ENCODE measurements around the gene OARD1. TPM values are rescaled to one million over a fixed set of nuclear protein-coding genes. Genes with fewer than 3 reads are reported as not detected.
A peak's percentile ranks its signal among the peaks of the same experiment; 100 is the strongest.

OARD1 gene
- total RNA-seq, 4 donors from 2014 or later = 14.3 to 20.2 (median 15.1) TPM

GRCh38 chr6:41047306-41047705 lies 24.9 kb downstream of the OARD1 start:
- ATAC-seq (no peak), DNase-seq (no peak)
- intact Hi-C loops (cut with DNase I; ENCODE audit: low total_unique reads) = no loop called here
- no peaks in the 10 kb centered on the region for H3K9me3 ChIP-seq
- TF ChIP-seq POLR2A (IDR thresholded peaks at IDR 0.05) = no peak
- TF ChIP-seq, protein P1, sequence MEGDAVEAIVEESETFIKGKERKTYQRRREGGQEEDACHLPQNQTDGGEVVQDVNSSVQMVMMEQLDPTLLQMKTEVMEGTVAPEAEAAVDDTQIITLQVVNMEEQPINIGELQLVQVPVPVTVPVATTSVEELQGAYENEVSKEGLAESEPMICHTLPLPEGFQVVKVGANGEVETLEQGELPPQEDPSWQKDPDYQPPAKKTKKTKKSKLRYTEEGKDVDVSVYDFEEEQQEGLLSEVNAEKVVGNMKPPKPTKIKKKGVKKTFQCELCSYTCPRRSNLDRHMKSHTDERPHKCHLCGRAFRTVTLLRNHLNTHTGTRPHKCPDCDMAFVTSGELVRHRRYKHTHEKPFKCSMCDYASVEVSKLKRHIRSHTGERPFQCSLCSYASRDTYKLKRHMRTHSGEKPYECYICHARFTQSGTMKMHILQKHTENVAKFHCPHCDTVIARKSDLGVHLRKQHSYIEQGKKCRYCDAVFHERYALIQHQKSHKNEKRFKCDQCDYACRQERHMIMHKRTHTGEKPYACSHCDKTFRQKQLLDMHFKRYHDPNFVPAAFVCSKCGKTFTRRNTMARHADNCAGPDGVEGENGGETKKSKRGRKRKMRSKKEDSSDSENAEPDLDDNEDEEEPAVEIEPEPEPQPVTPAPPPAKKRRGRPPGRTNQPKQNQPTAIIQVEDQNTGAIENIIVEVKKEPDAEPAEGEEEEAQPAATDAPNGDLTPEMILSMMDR (IDR thresholded peaks at IDR 0.05 in 4 of 5, conservative IDR thresholded peaks at IDR 0.05 in 1 of 5) = no peak
- in situ Hi-C loops (cut with MboI; ENCODE audit: low sequenced_read_pairs in 4 of 4) = loop anchor here in 1 of 4 donors (25.0 kb wide), 1 partner anchor 1060 kb away; no protein-coding TSS in a partner anchor
- no peak overlapping the region for H3K4me3 ChIP-seq
- peaks cover 47 to 55% of the 10 kb centered on the region in 2 donors for H3K4me1 ChIP-seq
- H3K27me3 ChIP-seq = no peaks in the 10 kb centered on the region
- peak overlapping the region in 2 of 4 donors; percentile 77 to 99 for H3K27ac ChIP-seq
- no peaks in the 10 kb centered on the region for H3K36me3 ChIP-seq

GRCh38 chr6:41046084-41046483 lies 26.1 kb downstream of the OARD1 start:
- intact Hi-C loops (cut with DNase I; ENCODE audit: low total_unique reads) = no loop called here
- Histone ChIP-seq H3K27ac (peak overlapping the region in 1 of 4 donors; percentile 41), H3K9me3 (no peaks in the 10 kb centered on the region), H3K4me3 (no peak overlapping the region), H3K36me3 (no peaks in the 10 kb centered on the region), H3K27me3 (no peaks in the 10 kb centered on the region), H3K4me1 (peaks cover 37 to 44% of the 10 kb centered on the region in 2 donors)
- no peak for TF ChIP-seq POLR2A (IDR thresholded peaks at IDR 0.05)
- TF ChIP-seq, protein P1 (IDR thresholded peaks at IDR 0.05 in 4 of 5, conservative IDR thresholded peaks at IDR 0.05 in 1 of 5) = no peak
- in situ Hi-C loops (cut with MboI; ENCODE audit: low sequenced_read_pairs in 4 of 4) = loop anchor here in 1 of 4 donors (25.0 kb wide), 1 partner anchor 1059 kb away; no protein-coding TSS in a partner anchor
- ATAC-seq (no peak), DNase-seq (no peak)

DNA sequence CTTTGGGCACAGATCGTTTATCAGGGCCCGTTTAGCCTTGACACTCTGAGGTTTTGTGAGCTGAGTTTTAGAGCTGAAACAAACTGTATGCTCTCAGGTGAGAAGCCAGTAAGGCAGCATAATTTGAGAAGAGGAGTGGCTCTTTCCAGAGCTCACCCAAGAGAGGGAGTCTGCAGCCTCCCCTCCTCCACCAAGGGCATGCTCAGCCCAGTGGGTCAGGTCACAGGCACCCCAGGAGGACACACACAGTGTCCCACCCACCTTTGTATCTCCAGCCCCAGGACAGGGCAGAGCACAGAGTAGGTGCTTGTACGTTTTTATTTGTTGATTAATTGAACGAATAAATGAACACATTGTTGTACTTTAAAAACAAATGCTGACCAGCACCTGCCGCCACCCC lies 26.5 kb downstream of the OARD1 start:
- Histone ChIP-seq H3K9me3 (no peaks in the 10 kb centered on the region), H3K4me3 (no peak overlapping the region), H3K4me1 (peaks cover 36 to 39% of the 10 kb centered on the region in 2 donors), H3K27me3 (no peaks in the 10 kb centered on the region), H3K36me3 (no peaks in the 10 kb centered on the region), H3K27ac (peak overlapping the region in 1 of 4 donors; percentile 41)
- no peak for DNase-seq
- no peak for TF ChIP-seq POLR2A (IDR thresholded peaks at IDR 0.05)
- TF ChIP-seq, protein P1 (IDR thresholded peaks at IDR 0.05 in 4 of 5, conservative IDR thresholded peaks at IDR 0.05 in 1 of 5) = no peak
- in situ Hi-C loops (cut with MboI; ENCODE audit: low sequenced_read_pairs in 4 of 4) = loop anchor here in 1 of 4 donors (25.0 kb wide), 1 partner anchor 1058 kb away; no protein-coding TSS in a partner anchor
- ATAC-seq = no peak
- intact Hi-C loops (cut with DNase I; ENCODE audit: low total_unique reads) = no loop called here

- intact Hi-C loops (cut with DNase I; ENCODE audit: low total_unique reads) = no loop called here
- Histone ChIP-seq H3K4me1 (peaks cover 22 to 23% of the 10 kb centered on the region in 2 donors), H3K9me3 (no peaks in the 10 kb centered on the region), H3K27ac (no peak overlapping the region), H3K27me3 (no peaks in the 10 kb centered on the region), H3K36me3 (no peaks in the 10 kb centered on the region), H3K4me3 (no peak overlapping the region)
- no peak for DNase-seq
- TF ChIP-seq, protein P1 (IDR thresholded peaks at IDR 0.05 in 4 of 5, conservative IDR thresholded peaks at IDR 0.05 in 1 of 5) = no peak
- no peak for TF ChIP-seq POLR2A (IDR thresholded peaks at IDR 0.05)
- no peak for ATAC-seq
- in situ Hi-C loops (cut with MboI; ENCODE audit: low sequenced_read_pairs in 4 of 4) = loop anchor here in 1 of 4 donors (25.0 kb wide), 1 partner anchor 1056 kb away; no protein-coding TSS in a partner anchor
These were observed 29.0 kb downstream of the OARD1 start for GRCh38 chr6:41043151-41043550.
